ENCODE results near the gene LIAS. TPM values are rescaled to one million over a fixed set of nuclear protein-coding genes. Genes with fewer than 3 reads are reported as not detected.
"Not testable (repeated sequence)": the region's sequence is repeated elsewhere in the genome, so short reads cannot be mapped to it uniquely, and the experiment has no call there.

The LIAS gene
- total RNA-seq, 1 donor from 2014 or later, result 13.1 TPM

- ATAC-seq (no peak), DNase-seq (ENCODE audit: low spot score) (no peak)
- intact Hi-C loops (cut with DNase I), result no loop called here
Observed at GRCh38 chr4:39452153-39452859, 6.5 kb upstream of the LIAS start.

DNA sequence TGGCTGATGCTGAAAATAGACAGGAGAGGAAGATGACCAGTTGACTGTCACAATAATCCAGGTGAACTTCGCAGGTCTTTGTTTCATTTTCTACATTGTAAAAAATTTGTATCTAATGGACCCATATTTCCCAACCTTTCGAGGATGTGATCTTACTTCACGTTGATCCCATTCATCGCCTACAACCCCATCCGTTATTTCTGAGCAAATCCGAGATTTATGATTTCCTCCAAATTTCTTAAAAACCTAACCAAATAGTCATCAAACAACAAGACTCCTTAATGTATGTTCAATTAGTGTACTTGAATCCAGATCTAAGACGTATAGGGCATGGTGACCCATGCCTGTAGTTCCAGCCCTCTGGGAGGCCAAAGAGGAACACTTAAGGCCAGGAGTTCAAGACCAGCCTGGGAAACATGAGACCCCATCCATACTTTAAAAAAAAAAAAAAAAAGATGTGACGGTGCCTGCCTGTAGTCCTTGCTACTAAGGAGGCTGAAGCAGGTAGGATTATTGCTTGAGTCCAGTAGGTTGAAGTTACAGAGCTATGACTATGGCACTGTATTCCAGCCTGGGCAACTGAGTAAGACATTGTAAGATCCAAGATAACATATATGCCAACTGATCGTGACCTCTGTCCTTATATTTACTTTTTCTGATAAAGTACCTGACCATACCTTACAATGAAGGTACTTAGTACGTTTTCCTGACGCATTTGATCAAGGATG is 5.8 kb upstream of the LIAS start:
- ATAC-seq, result no peak
- intact Hi-C loops (cut with DNase I), result no loop called here

DNA sequence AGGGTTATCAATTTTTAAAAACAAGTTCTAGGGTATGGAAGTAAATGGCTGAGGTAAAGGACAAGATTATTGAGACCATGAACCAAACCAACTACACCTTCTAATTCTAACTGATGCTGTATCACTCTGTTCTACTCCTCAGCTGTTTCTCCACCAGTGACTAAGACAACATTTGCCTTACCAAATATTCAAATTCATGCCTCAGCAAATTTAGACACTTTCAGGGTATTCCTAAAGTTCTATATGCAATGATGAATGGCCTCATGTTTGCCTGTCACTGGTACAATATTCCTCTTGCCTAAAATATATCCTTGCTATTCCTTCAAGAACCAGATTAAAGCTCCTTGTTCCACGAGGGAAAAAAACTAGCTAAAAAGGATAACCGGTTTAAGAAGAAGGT is 5.1 kb upstream of the LIAS start:
- intact Hi-C loops (cut with DNase I), result no loop called here
- no peak for DNase-seq (ENCODE audit: low spot score)
- ATAC-seq, result no peak

More for the DNA sequence above, 5.8 kb upstream of the LIAS start:
- no peak for DNase-seq (ENCODE audit: low spot score)

DNA sequence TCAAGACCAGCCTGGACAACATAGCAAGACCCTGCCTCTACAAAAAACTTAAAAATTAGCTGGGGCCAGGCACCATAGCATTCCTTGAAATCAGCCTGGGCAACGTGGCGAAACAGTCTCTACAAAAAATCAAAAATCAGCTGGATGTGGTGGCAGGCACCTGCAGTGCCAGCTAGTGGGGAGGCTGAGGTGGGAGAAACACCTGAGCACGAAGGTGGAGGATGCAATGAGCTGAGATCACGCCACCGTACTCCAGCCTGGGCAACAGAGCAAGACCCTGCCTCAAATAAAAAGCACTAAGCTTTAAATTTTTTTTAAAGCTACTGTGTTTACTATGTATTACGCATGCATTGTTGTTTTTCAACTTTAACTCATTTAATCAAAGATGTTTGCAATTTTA is 3.4 kb upstream of the LIAS start:
- intact Hi-C loops (cut with DNase I), result no loop called here
- no peak for DNase-seq (ENCODE audit: low spot score)
- ATAC-seq, result no peak

GRCh38 chr4:39456946-39457763 is 1.7 kb upstream of the LIAS start:
- DNase-seq (ENCODE audit: low spot score), result no peak
- no peak for ATAC-seq
- intact Hi-C loops (cut with DNase I), result no loop called here

- not testable (repeated sequence) for ATAC-seq
Observed at GRCh38 chr4:39458161-39458504, 723 bp upstream of the LIAS start.

GRCh38 chr4:39464886-39465501 is 6.1 kb downstream of the LIAS start:
- DNase-seq (ENCODE audit: low spot score) (no peak), ATAC-seq (no peak)
- intact Hi-C loops (cut with DNase I), result no loop called here

More at GRCh38 chr4:39458161-39458504, 723 bp upstream of the LIAS start:
- DNase-seq (ENCODE audit: low spot score); intact Hi-C loops (cut with DNase I): not testable (repeated sequence)

DNA sequence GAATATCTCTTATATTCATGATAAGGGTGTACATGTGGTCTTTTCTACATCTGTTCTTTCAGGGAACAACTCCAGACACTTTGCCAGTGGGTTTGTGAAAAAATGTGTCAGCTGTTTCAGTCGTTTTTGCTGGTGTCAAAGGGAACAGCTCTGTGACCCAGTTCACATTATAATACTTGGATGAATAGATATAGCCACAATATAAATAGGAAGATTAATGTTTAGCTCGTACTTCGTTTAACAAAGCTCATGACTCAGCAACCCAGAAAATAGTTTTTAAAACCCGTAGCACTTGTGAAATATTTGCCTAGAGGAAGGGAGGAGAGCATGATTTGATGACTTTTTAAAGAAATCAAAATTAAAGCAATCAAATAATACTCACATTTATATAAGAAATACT is 7.9 kb downstream of the LIAS start:
- intact Hi-C loops (cut with DNase I), result no loop called here
- ATAC-seq (no peak), DNase-seq (ENCODE audit: low spot score) (no peak)

GRCh38 chr4:39467464-39467863 is 8.6 kb downstream of the LIAS start:
- no peak for ATAC-seq
- no peak for DNase-seq (ENCODE audit: low spot score)
- intact Hi-C loops (cut with DNase I), result no loop called here

- intact Hi-C loops (cut with DNase I), result no loop called here
- ATAC-seq (peak; percentile 92), DNase-seq (ENCODE audit: low spot score) (no peak)
Observed at GRCh38 chr4:39469429-39470077, 10.7 kb downstream of the LIAS start.

DNA sequence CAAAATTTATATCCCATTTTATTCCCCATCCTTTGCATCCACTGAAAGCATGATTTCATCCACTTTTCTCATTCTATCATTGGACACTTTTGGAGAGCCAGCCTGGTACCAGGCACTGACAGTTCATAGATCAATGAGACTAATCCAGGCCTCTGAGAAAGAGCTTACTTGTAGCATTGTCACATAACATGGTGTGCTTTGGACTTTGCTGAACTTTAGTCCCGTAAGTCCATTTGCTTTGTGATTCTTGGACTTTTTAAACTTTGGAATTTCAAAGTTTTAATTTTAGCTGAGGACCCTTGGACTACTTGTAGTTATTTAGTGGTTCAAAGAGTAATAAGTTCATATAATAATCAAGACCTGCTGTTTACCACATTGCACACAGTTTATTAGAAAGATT is 11.5 kb downstream of the LIAS start:
- ATAC-seq, result no peak
- intact Hi-C loops (cut with DNase I), result no loop called here
- no peak for DNase-seq (ENCODE audit: low spot score)

DNA sequence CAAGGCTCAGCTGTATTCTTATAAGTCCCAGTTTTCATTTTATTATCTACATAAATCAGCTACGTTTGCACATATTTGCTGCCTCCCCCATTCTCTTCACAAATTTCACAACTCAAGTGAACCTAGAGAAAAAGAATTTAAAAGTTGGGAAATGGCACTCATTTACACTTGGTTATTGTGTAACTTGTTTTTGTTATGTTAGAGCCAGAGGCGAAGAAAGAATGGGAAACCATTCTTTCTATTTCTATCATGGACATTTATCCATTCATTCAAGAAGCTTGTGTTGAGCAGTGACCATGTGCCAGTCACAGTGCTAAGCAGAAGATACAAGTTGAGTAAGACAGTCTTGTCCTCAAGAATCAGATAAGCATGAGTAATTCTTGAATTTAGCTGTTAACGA is 13.5 kb downstream of the LIAS start:
- intact Hi-C loops (cut with DNase I), result no loop called here
- no peak for ATAC-seq
- no peak for DNase-seq (ENCODE audit: low spot score)

DNA sequence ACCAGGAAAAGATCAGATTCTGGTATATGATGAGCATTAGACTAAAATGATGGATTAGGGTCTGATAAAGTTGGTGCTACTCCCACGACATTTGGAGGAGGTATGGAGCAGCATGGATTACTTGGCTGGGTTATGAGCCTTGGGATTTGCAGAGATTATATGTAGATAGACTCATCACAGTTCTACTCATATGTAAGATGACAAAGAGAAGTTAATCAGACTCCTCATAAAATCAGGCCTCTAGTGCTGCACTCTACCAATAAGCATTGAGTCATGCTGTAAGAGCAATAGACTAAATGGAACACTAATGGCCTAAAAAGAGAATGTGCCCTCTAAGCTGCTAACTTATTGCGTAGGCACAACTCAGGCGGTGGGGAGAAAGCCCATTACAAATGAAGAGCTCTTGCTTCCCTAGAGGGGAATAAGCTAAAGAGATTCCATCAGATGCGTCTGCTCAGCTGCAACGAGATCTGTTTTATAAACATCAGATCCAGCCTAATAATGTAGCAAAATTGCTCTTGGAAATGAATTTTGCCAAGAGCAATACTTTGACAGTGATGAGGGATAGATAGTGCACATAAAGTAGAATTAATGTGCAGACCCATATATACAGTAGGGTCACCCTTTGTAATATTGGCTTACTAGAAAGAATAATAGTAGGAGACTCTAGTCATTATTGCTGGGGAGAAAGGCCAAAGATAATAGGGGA is 17.5 kb downstream of the LIAS start:
- peak; percentile 42 for ATAC-seq
- intact Hi-C loops (cut with DNase I), result no loop called here
- no peak for DNase-seq (ENCODE audit: low spot score)

DNA sequence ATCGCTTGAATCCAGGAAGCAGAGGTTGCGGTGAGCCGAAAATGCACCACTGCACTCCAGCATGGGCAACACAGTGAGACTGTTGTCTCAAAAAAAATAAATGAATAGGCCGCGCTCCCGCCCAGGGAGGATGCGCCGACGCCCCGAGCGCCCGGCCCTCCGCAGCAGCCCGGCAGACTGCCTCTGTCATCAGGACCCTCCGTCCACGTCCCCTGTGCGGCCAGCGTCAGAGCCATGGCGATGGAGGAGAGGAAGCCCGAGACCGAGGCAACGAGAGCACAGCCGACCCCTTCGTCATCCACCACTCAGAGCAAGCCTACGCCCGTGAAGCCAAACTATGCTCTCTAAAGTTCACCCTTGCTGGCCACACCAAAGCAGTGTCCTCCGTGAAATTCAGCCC is 21.4 kb downstream of the LIAS start:
- DNase-seq (ENCODE audit: low spot score) (no peak), ATAC-seq (no peak)
- intact Hi-C loops (cut with DNase I), result no loop called here

GRCh38 chr4:39480902-39481695 is 22.2 kb downstream of the LIAS start:
- intact Hi-C loops (cut with DNase I), result no loop called here
- no peak for DNase-seq (ENCODE audit: low spot score)
- ATAC-seq, result no peak

- intact Hi-C loops (cut with DNase I), result no loop called here
Observed at GRCh38 chr4:39484582-39485272, 25.9 kb downstream of the LIAS start.

GRCh38 chr4:39486221-39486804 is 27.5 kb downstream of the LIAS start:
- no peak for ATAC-seq
- intact Hi-C loops (cut with DNase I), result no loop called here
- DNase-seq (ENCODE audit: low spot score), result no peak

More at GRCh38 chr4:39484582-39485272, 25.9 kb downstream of the LIAS start:
- ATAC-seq (no peak), DNase-seq (ENCODE audit: low spot score) (no peak)
